ENCODE measurements around the gene PIAS1.
A peak's percentile ranks its signal among the peaks of the same experiment; 100 is the strongest.

The PIAS1 gene

GRCh38 chr15:68113273-68113672 is 59.2 kb downstream of the PIAS1 start (continued):
- TF ChIP-seq ZNF701 (tag by site-specific recombination; IDR thresholded peaks at IDR 0.05) (no peak), ZNF776 (tag by site-specific recombination; IDR thresholded peaks at IDR 0.05; ENCODE audit: borderline replicate concordance) (no peak), ZFP41 (tag by site-specific recombination; IDR thresholded peaks at IDR 0.05; ENCODE audit: borderline replicate concordance) (no peak), AEBP2 (tag by site-specific recombination; IDR thresholded peaks at IDR 0.05; ENCODE audit: borderline replicate concordance) (no peak), ZNF664 (tag by site-specific recombination; IDR thresholded peaks at IDR 0.05) (no peak), PRDM10 (tag by site-specific recombination; IDR thresholded peaks at IDR 0.05) (no peak), ZNF169 (tag by site-specific recombination; IDR thresholded peaks at IDR 0.05) (no peak), ZBTB10 (tag by site-specific recombination; IDR thresholded peaks at IDR 0.05) (no peak), TRIM28 (IDR thresholded peaks at IDR 0.05; ENCODE audit: borderline replicate concordance, low read length) (peak; percentile 45; the same call in 1 of the 2 replicates), ZNF555 (tag by site-specific recombination; conservative IDR thresholded peaks at IDR 0.05) (no peak)

GRCh38 chr15:68113751-68114150 is 59.6 kb downstream of the PIAS1 start:
- H3K27ac ChIP-seq (ENCODE audit: extremely low read depth, low read depth, low read length), result no peak overlapping the region

More at GRCh38 chr15:68113751-68114150, 59.6 kb downstream of the PIAS1 start:
- no peak for TF ChIP-seq ZNF416 (tag by site-specific recombination; IDR thresholded peaks at IDR 0.05)
- no peak for TF ChIP-seq ZNF248 (tag by site-specific recombination; IDR thresholded peaks at IDR 0.05)
- TF ChIP-seq MEIS1 (CRISPR knock-in tag; IDR thresholded peaks at IDR 0.05; ENCODE audit: borderline replicate concordance), result no peak
- no peak for TF ChIP-seq ZNF596 (tag by site-specific recombination; IDR thresholded peaks at IDR 0.05)
- TF ChIP-seq ZNF324 (tag by site-specific recombination; IDR thresholded peaks at IDR 0.05), result no peak
- no peak for TF ChIP-seq ZBTB21 (tag by site-specific recombination; IDR thresholded peaks at IDR 0.05)
- no peak for TF ChIP-seq ZNF146 (tag by site-specific recombination; IDR thresholded peaks at IDR 0.05)
- no peak for TF ChIP-seq ZBTB6 (tag by site-specific recombination; IDR thresholded peaks at IDR 0.05)
- H3K4me3 ChIP-seq (ENCODE audit: low read depth, low read length), result no peak overlapping the region
- CTCF ChIA-PET, result interaction anchor here (0.5 to 1.4 kb wide), 5 partner anchors 38 to 741 kb away, joined by 3 to 10 read pairs (median 3); no protein-coding TSS in a partner anchor
- peaks cover 21% of the 10 kb centered on the region for H3K4me1 ChIP-seq (ENCODE audit: control insufficient read depth, insufficient read depth, low read length)
- POLR2A ChIA-PET, result no interaction called here
- H3K36me3 ChIP-seq (ENCODE audit: control insufficient read depth in 2 of 2, insufficient read depth in 1 of 2, low read length in 2 of 2), result no peaks in the 10 kb centered on the region
- H3K9me3 ChIP-seq (ENCODE audit: control insufficient read depth, insufficient read depth, low read depth, low read length), result no peaks in the 10 kb centered on the region

All from HEK293 (cell line).